HL-60 (cell line): ENCODE results near the gene CINP.
"Not testable (repeated sequence)": the region's sequence is repeated elsewhere in the genome, so short reads cannot be mapped to it uniquely, and the experiment has no call there.

ENCODE experiments used
- DNase-seq, 2 experiments: peaks; one replicate each; pipeline ENCODE4 v3.0.0-alpha.2; 2010 to 2020; ENCODE audit warnings: low read depth in 1 of 2, low spot score in 1 of 2
- H3K27ac ChIP-seq: fragments of 250-450 bp; sonication (Bioruptor Pico); replicated peaks from 2 replicates; pipeline ENCODE4 v1.5.1; 2020; ENCODE audit warnings: mild to moderate bottlenecking, moderate library complexity
- H3K27me3 ChIP-seq: fragments of 250-450 bp; sonication (Bioruptor Pico); 2 replicates; pipeline ENCODE4 v1.5.1; 2021; ENCODE audit warnings: mild to moderate bottlenecking, moderate library complexity; ENCODE audit not compliant: insufficient read depth, poor library complexity, severe bottlenecking
- H3K4me3 ChIP-seq: replicated peaks from 2 replicates; pipeline ENCODE4 v1.5.1; 2011; ENCODE audit warnings: mild to moderate bottlenecking, control low read depth, low read length; ENCODE audit not compliant: insufficient read depth
- GABPA ChIP-seq: IDR thresholded peaks from 2 replicates; pipeline ENCODE4 v1.6.1; 2012; ENCODE audit warnings: low read depth
- POLR2AphosphoS5 ChIP-seq: IDR thresholded peaks from 2 replicates; pipeline ENCODE4 v1.6.1; 2012; ENCODE audit warnings: low read depth
- SPI1 ChIP-seq: IDR thresholded peaks from 2 replicates; pipeline ENCODE4 v1.6.1; 2012; ENCODE audit warnings: low read depth, mild to moderate bottlenecking, borderline replicate concordance
- TF ChIP-seq, protein P1 (sequence below): IDR thresholded peaks from one replicate; pipeline ENCODE4 v1.5.1; 2011; ENCODE audit warnings: low read length, control low read depth, inconsistent platforms; ENCODE audit not compliant: insufficient read depth
- TF ChIP-seq, protein P2 (sequence below): IDR thresholded peaks from 2 replicates; pipeline ENCODE4 v1.6.1; 2012; ENCODE audit warnings: low read depth; ENCODE audit not compliant: insufficient replicate concordance

Gene CINP

DNA sequence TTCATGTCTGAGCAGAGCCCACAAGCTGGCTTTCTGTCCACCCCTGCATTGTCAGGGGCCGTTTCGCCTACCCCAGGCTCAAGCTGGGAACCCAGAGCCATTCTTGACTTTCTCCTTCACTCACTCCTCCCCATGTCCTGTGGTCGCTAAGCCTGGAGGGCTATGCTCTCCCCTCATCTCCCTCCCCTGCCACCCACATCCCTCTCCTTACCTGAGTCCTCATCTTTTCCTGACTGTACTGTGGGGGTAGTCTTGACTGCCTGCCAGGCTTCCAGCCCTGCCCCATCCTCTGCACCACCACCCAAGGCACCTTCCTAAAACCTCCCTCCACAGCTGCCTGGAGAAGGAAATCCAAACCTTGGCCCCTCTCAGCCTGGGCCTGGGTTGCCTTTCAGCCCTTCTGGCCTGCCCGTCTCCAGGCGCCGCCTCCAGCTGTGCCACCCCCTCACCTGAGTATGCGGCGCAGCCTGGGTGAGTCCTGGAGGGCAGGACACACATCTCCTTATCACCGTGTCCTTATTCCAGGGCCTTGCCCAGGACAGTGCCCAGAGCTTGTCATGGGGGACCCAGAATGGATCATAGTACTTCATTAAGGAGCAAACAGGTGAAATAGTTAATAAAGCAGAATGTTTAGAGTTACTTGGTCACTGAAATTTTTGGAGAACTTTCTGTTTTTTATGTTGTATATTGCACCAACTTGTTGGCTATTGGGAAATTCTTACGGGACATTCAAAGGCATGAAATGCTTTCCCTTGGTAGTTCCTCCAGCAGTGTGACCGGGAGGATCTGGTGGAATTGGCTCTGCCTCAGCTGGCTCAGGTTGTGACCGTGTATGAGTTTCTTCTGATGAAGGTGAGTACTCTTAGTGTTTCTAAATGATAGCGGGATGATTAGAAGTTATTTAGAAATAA is 28.6 kb downstream of the CINP start:
- Histone ChIP-seq H3K27me3 (no peaks in the 10 kb centered on the region), H3K4me3 (no peak overlapping the region), H3K27ac (no peak overlapping the region)
- DNase-seq: no peak
- TF ChIP-seq GABPA: no peak

- H3K27me3 ChIP-seq: no peaks in the 10 kb centered on the region
- DNase-seq: no peak
- TF ChIP-seq GABPA: no peak
- TF ChIP-seq, protein P1, sequence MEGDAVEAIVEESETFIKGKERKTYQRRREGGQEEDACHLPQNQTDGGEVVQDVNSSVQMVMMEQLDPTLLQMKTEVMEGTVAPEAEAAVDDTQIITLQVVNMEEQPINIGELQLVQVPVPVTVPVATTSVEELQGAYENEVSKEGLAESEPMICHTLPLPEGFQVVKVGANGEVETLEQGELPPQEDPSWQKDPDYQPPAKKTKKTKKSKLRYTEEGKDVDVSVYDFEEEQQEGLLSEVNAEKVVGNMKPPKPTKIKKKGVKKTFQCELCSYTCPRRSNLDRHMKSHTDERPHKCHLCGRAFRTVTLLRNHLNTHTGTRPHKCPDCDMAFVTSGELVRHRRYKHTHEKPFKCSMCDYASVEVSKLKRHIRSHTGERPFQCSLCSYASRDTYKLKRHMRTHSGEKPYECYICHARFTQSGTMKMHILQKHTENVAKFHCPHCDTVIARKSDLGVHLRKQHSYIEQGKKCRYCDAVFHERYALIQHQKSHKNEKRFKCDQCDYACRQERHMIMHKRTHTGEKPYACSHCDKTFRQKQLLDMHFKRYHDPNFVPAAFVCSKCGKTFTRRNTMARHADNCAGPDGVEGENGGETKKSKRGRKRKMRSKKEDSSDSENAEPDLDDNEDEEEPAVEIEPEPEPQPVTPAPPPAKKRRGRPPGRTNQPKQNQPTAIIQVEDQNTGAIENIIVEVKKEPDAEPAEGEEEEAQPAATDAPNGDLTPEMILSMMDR: no peak
- TF ChIP-seq, protein P2, sequence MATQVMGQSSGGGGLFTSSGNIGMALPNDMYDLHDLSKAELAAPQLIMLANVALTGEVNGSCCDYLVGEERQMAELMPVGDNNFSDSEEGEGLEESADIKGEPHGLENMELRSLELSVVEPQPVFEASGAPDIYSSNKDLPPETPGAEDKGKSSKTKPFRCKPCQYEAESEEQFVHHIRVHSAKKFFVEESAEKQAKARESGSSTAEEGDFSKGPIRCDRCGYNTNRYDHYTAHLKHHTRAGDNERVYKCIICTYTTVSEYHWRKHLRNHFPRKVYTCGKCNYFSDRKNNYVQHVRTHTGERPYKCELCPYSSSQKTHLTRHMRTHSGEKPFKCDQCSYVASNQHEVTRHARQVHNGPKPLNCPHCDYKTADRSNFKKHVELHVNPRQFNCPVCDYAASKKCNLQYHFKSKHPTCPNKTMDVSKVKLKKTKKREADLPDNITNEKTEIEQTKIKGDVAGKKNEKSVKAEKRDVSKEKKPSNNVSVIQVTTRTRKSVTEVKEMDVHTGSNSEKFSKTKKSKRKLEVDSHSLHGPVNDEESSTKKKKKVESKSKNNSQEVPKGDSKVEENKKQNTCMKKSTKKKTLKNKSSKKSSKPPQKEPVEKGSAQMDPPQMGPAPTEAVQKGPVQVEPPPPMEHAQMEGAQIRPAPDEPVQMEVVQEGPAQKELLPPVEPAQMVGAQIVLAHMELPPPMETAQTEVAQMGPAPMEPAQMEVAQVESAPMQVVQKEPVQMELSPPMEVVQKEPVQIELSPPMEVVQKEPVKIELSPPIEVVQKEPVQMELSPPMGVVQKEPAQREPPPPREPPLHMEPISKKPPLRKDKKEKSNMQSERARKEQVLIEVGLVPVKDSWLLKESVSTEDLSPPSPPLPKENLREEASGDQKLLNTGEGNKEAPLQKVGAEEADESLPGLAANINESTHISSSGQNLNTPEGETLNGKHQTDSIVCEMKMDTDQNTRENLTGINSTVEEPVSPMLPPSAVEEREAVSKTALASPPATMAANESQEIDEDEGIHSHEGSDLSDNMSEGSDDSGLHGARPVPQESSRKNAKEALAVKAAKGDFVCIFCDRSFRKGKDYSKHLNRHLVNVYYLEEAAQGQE: no peak
- TF ChIP-seq POLR2AphosphoS5: no peak
- TF ChIP-seq SPI1: peak; percentile 64; the same call in 1 of the 2 replicates
- H3K27ac ChIP-seq: no peak overlapping the region
- H3K4me3 ChIP-seq: no peak overlapping the region
Measured at GRCh38 chr14:102333390-102333789, 29.3 kb downstream of the CINP start.

- TF ChIP-seq GABPA (no peak), SPI1 (no peak), POLR2AphosphoS5 (no peak)
- TF ChIP-seq, protein P1: no peak
- TF ChIP-seq, protein P2: no peak
- H3K4me3 ChIP-seq: no peak overlapping the region
- DNase-seq: no peak
- H3K27ac ChIP-seq: no peak overlapping the region
- H3K27me3 ChIP-seq: no peaks in the 10 kb centered on the region
Measured at GRCh38 chr14:102330806-102331205, 31.9 kb downstream of the CINP start.

GRCh38 chr14:102329381-102329780 is 33.3 kb downstream of the CINP start:
- not testable (repeated sequence) for H3K4me3 ChIP-seq, H3K27ac ChIP-seq, H3K27me3 ChIP-seq, DNase-seq

GRCh38 chr14:102326583-102326982 is 36.1 kb downstream of the CINP start:
- H3K4me3 ChIP-seq: no peak overlapping the region
- no peak for DNase-seq
- no peak overlapping the region for H3K27ac ChIP-seq
- H3K27me3 ChIP-seq: no peaks in the 10 kb centered on the region
- no peak for TF ChIP-seq POLR2AphosphoS5
- TF ChIP-seq, protein P1: no peak
- TF ChIP-seq SPI1: no peak
- TF ChIP-seq, protein P2: no peak
- no peak for TF ChIP-seq GABPA
